Activated CD4-positive, alpha-beta T cell treated with anti-CD3 and anti-CD28 coated beads, Interleukin-2, amount 10 ng/mL, durations not matched to agents 24 days and 14 days (primary cell): ENCODE data around the gene C1orf159. TPM values are rescaled to one million over a fixed set of nuclear protein-coding genes. Genes with fewer than 3 reads are reported as not detected.
A peak's percentile ranks its signal among the peaks of the same experiment; 100 is the strongest.

Source experiments
- DNase-seq: peaks from one replicate; pipeline ENCODE4 v3.0.0; 2022
- H3K27ac Mint-ChIP-seq: one replicate; pipeline ENCODE4 v1.8.0; 2022; ENCODE audit warnings: mild to moderate bottlenecking, mixed read lengths
- H3K27me3 Mint-ChIP-seq: one replicate; pipeline ENCODE4 v1.8.0; 2022; ENCODE audit warnings: mixed read lengths
- H3K36me3 Mint-ChIP-seq: one replicate; pipeline ENCODE4 v1.8.0; 2022; ENCODE audit warnings: low read depth, mild to moderate bottlenecking, mixed read lengths
- H3K4me1 Mint-ChIP-seq: one replicate; pipeline ENCODE4 v1.8.0; 2021; ENCODE audit warnings: mixed read lengths
- H3K4me3 Mint-ChIP-seq: one replicate; pipeline ENCODE4 v1.8.0; 2022; ENCODE audit warnings: mild to moderate bottlenecking, moderate library complexity, mixed read lengths
- H3K9me3 Mint-ChIP-seq: one replicate; pipeline ENCODE4 v1.8.0; 2021; ENCODE audit warnings: mixed read lengths
- intact Hi-C: fragments of 100-400 bp; cut with micrococcal nuclease; formaldehyde crosslinking; loops from one replicate; pipeline ENCODE4 v1.15.1; 2023
- total RNA-seq: library from RNA; stranded (reverse); gene quantifications from 2 replicates; pipeline ENCODE4 v1.2.3, GENCODE V29; 2022

C1orf159 gene
- total RNA-seq, 1 donor from 2014 or later, result 28.0 TPM

- H3K9me3 Mint-ChIP-seq, result no peaks in the 10 kb centered on the region
- peaks cover 2% of the 10 kb centered on the region for H3K36me3 Mint-ChIP-seq
- intact Hi-C loops, result loop anchor here (5.0 kb wide), 1 partner anchor 252 kb away; the partner anchor contains the start of genes ACAP3 and PUSL1
Observed at GRCh38 chr1:1054971-1055370, 60.9 kb downstream of the C1orf159 start.

GRCh38 chr1:1054099-1054700, 61.7 kb downstream of the C1orf159 start:
- H3K27me3 Mint-ChIP-seq, result peaks cover 12% of the 10 kb centered on the region
- no peak overlapping the region for H3K27ac Mint-ChIP-seq

More at GRCh38 chr1:1054971-1055370, 60.9 kb downstream of the C1orf159 start:
- Mint-ChIP-seq H3K4me3 (no peak overlapping the region), H3K27ac (no peak overlapping the region), H3K27me3 (peaks cover 12% of the 10 kb centered on the region), H3K4me1 (peaks cover 9% of the 10 kb centered on the region)
- no peak for DNase-seq

GRCh38 chr1:1053682-1054081, 62.2 kb downstream of the C1orf159 start:
- peaks cover 10% of the 10 kb centered on the region for H3K27me3 Mint-ChIP-seq
- no peaks in the 10 kb centered on the region for H3K9me3 Mint-ChIP-seq
- H3K27ac Mint-ChIP-seq, result no peak overlapping the region
- intact Hi-C loops, result no loop called here
- DNase-seq, result no peak
- H3K36me3 Mint-ChIP-seq, result peaks cover 2% of the 10 kb centered on the region
- H3K4me1 Mint-ChIP-seq, result peaks cover 6% of the 10 kb centered on the region
- H3K4me3 Mint-ChIP-seq, result no peak overlapping the region

More at GRCh38 chr1:1054099-1054700, 61.7 kb downstream of the C1orf159 start:
- Mint-ChIP-seq H3K36me3 (peaks cover 2% of the 10 kb centered on the region), H3K4me3 (no peak overlapping the region), H3K4me1 (peaks cover 9% of the 10 kb centered on the region), H3K9me3 (no peaks in the 10 kb centered on the region)
- intact Hi-C loops, result no loop called here
- no peak for DNase-seq

GRCh38 chr1:1053022-1053421, 62.9 kb downstream of the C1orf159 start:
- H3K9me3 Mint-ChIP-seq, result no peaks in the 10 kb centered on the region
- intact Hi-C loops, result no loop called here
- peaks cover 2% of the 10 kb centered on the region for H3K36me3 Mint-ChIP-seq
- no peak overlapping the region for H3K4me3 Mint-ChIP-seq
- no peak overlapping the region for H3K27ac Mint-ChIP-seq
- H3K27me3 Mint-ChIP-seq, result peaks cover 5% of the 10 kb centered on the region
- peaks cover 2% of the 10 kb centered on the region for H3K4me1 Mint-ChIP-seq
- no peak for DNase-seq

- H3K4me3 Mint-ChIP-seq, result no peak overlapping the region
- no peaks in the 10 kb centered on the region for H3K9me3 Mint-ChIP-seq
- H3K27me3 Mint-ChIP-seq, result peaks cover 2% of the 10 kb centered on the region
- no peak overlapping the region for H3K27ac Mint-ChIP-seq
- peaks cover 2% of the 10 kb centered on the region for H3K4me1 Mint-ChIP-seq
- peaks cover 2% of the 10 kb centered on the region for H3K36me3 Mint-ChIP-seq
- intact Hi-C loops, result no loop called here
- DNase-seq, result no peak
Observed at GRCh38 chr1:1052003-1052840, 63.7 kb downstream of the C1orf159 start.

- peaks cover 2% of the 10 kb centered on the region for H3K4me1 Mint-ChIP-seq
- no peaks in the 10 kb centered on the region for H3K27me3 Mint-ChIP-seq
- H3K4me3 Mint-ChIP-seq, result no peak overlapping the region
- H3K9me3 Mint-ChIP-seq, result no peaks in the 10 kb centered on the region
- H3K36me3 Mint-ChIP-seq, result peaks cover 3% of the 10 kb centered on the region
- intact Hi-C loops, result no loop called here
- DNase-seq, result no peak
- H3K27ac Mint-ChIP-seq, result no peak overlapping the region
Observed at GRCh38 chr1:1051127-1051810, 64.6 kb downstream of the C1orf159 start.

GRCh38 chr1:1050577-1051052, 65.3 kb downstream of the C1orf159 start:
- intact Hi-C loops, result no loop called here
- Mint-ChIP-seq H3K36me3 (peaks cover 3% of the 10 kb centered on the region), H3K9me3 (no peaks in the 10 kb centered on the region), H3K27me3 (no peaks in the 10 kb centered on the region), H3K4me1 (no peaks in the 10 kb centered on the region), H3K4me3 (no peak overlapping the region), H3K27ac (peak overlapping the region; percentile 25)
- no peak for DNase-seq

- H3K4me3 Mint-ChIP-seq, result no peak overlapping the region
- H3K27ac Mint-ChIP-seq, result no peak overlapping the region
- H3K4me1 Mint-ChIP-seq, result no peaks in the 10 kb centered on the region
- intact Hi-C loops, result no loop called here
- DNase-seq, result no peak
- no peaks in the 10 kb centered on the region for H3K9me3 Mint-ChIP-seq
- peaks cover 3% of the 10 kb centered on the region for H3K36me3 Mint-ChIP-seq
- no peaks in the 10 kb centered on the region for H3K27me3 Mint-ChIP-seq
Observed at GRCh38 chr1:1049318-1050165, 66.3 kb downstream of the C1orf159 start.

GRCh38 chr1:1048765-1049164, 67.1 kb downstream of the C1orf159 start:
- no peaks in the 10 kb centered on the region for H3K27me3 Mint-ChIP-seq
- intact Hi-C loops, result no loop called here
- no peak overlapping the region for H3K27ac Mint-ChIP-seq
- H3K4me3 Mint-ChIP-seq, result no peak overlapping the region
- DNase-seq, result no peak
- no peaks in the 10 kb centered on the region for H3K4me1 Mint-ChIP-seq
- H3K36me3 Mint-ChIP-seq, result peaks cover 3% of the 10 kb centered on the region
- H3K9me3 Mint-ChIP-seq, result no peaks in the 10 kb centered on the region

- no peak overlapping the region for H3K4me3 Mint-ChIP-seq
- H3K36me3 Mint-ChIP-seq, result peaks cover 3% of the 10 kb centered on the region
- no peaks in the 10 kb centered on the region for H3K9me3 Mint-ChIP-seq
- H3K27ac Mint-ChIP-seq, result no peak overlapping the region
- no peaks in the 10 kb centered on the region for H3K4me1 Mint-ChIP-seq
- H3K27me3 Mint-ChIP-seq, result no peaks in the 10 kb centered on the region
- intact Hi-C loops, result no loop called here
- DNase-seq, result no peak
Observed at GRCh38 chr1:1047963-1048362, 67.9 kb downstream of the C1orf159 start.

- H3K9me3 Mint-ChIP-seq, result no peaks in the 10 kb centered on the region
- intact Hi-C loops, result no loop called here
Observed at GRCh38 chr1:1047407-1047806, 68.5 kb downstream of the C1orf159 start.

GRCh38 chr1:1046767-1047166, 69.1 kb downstream of the C1orf159 start:
- Mint-ChIP-seq H3K4me3 (no peak overlapping the region), H3K36me3 (peaks cover 3% of the 10 kb centered on the region), H3K9me3 (no peaks in the 10 kb centered on the region), H3K27ac (no peak overlapping the region), H3K4me1 (no peaks in the 10 kb centered on the region), H3K27me3 (no peaks in the 10 kb centered on the region)
- intact Hi-C loops, result no loop called here
- DNase-seq, result no peak

More at GRCh38 chr1:1047407-1047806, 68.5 kb downstream of the C1orf159 start:
- Mint-ChIP-seq H3K27ac (no peak overlapping the region), H3K27me3 (no peaks in the 10 kb centered on the region), H3K4me1 (no peaks in the 10 kb centered on the region), H3K4me3 (no peak overlapping the region), H3K36me3 (peaks cover 3% of the 10 kb centered on the region)
- DNase-seq, result no peak

GRCh38 chr1:1046243-1046642, 69.6 kb downstream of the C1orf159 start:
- Mint-ChIP-seq H3K9me3 (no peaks in the 10 kb centered on the region), H3K4me1 (no peaks in the 10 kb centered on the region), H3K27me3 (no peaks in the 10 kb centered on the region), H3K4me3 (no peak overlapping the region), H3K27ac (no peak overlapping the region), H3K36me3 (peaks cover 3% of the 10 kb centered on the region)
- DNase-seq, result no peak
- intact Hi-C loops, result no loop called here
